A673 (cell line): ENCODE data around the gene TXNRD2.

Experiments
- CTCF ChIP-seq: fragments of 300-800, 200-600 bp; sonication (generic); conservative IDR thresholded peaks from 2 replicates; pipeline ENCODE4 v1.5.1; 2017; ENCODE audit warnings: low read depth, mild to moderate bottlenecking, antibody characterized with exemption, low read length, moderate library complexity, mixed read lengths
- EZH2 ChIP-seq: fragments of 200-600 bp; sonication (generic); IDR thresholded peaks from 2 replicates; pipeline ENCODE4 v1.6.1; 2017; ENCODE audit warnings: borderline replicate concordance, low read depth, mild to moderate bottlenecking, mixed read lengths, antibody characterized with exemption, low read length; ENCODE audit not compliant: poor library complexity, severe bottlenecking

GRCh38 chr22:19834599-19834998 lies 107.0 kb downstream of the TXNRD2 start:
- TF ChIP-seq CTCF (no peak), EZH2 (no peak)
